Karpas-422 (cell line): ENCODE results near the gene CDK15. TPM values are rescaled to one million over a fixed set of nuclear protein-coding genes. Genes with fewer than 3 reads are reported as not detected.
"Not testable (repeated sequence)": the region's sequence is repeated elsewhere in the genome, so short reads cannot be mapped to it uniquely, and the experiment has no call there.

Experiments
- DNase-seq: peaks from one replicate; pipeline ENCODE4 v3.0.0-alpha.2; 2015
- H2AFZ ChIP-seq: fragments of 200-600 bp; sonication (generic); 2 replicates; pipeline ENCODE4 v1.6.1; 2014; ENCODE audit warnings: antibody characterized with exemption, low read length, mixed read lengths
- H3K27ac ChIP-seq: fragments of 200-600 bp; sonication (generic); 2 replicates; pipeline ENCODE4 v1.5.1; 2014; ENCODE audit warnings: mild to moderate bottlenecking, low read length, moderate library complexity
- H3K27me3 ChIP-seq: fragments of 200-600 bp; sonication (generic); 2 replicates; pipeline ENCODE4 v1.6.1; 2014; ENCODE audit warnings: low read length, mixed read lengths
- H3K36me3 ChIP-seq: fragments of 200-600 bp; sonication (generic); 2 replicates; pipeline ENCODE4 v1.6.1; 2014; ENCODE audit warnings: low read length, mixed read lengths; ENCODE audit not compliant: insufficient read depth
- H3K4me1 ChIP-seq: fragments of 200-600 bp; sonication (generic); 2 replicates; pipeline ENCODE4 v1.6.1; 2014; ENCODE audit warnings: mild to moderate bottlenecking, low read length, mixed read lengths
- H3K4me2 ChIP-seq: fragments of 200-600 bp; sonication (generic); 2 replicates; pipeline ENCODE4 v1.6.1; 2014; ENCODE audit warnings: low read length, low read depth, mild to moderate bottlenecking; ENCODE audit not compliant: poor library complexity, severe bottlenecking
- H3K4me3 ChIP-seq: fragments of 200-600 bp; sonication (generic); 2 replicates; pipeline ENCODE4 v1.5.1; 2014; ENCODE audit warnings: mild to moderate bottlenecking, antibody characterized with exemption, low read length, mixed read lengths
- H3K79me2 ChIP-seq: fragments of 200-600 bp; sonication (generic); 2 replicates; pipeline ENCODE4 v1.6.1; 2014; ENCODE audit warnings: mild to moderate bottlenecking, low read length, mixed read lengths
- H3K9ac ChIP-seq: fragments of 200-600 bp; sonication (generic); 2 replicates; pipeline ENCODE4 v1.6.0; 2014; ENCODE audit warnings: low read length
- H3K9me2 ChIP-seq: fragments of 200-600 bp; sonication (generic), shearing (Covaris generic); replicated peaks from 2 replicates; pipeline ENCODE4 v1.6.0; 2014; ENCODE audit warnings: mild to moderate bottlenecking, low read length, moderate library complexity; ENCODE audit not compliant: insufficient read depth
- H3K9me3 ChIP-seq: fragments of 300-700, 200-600 bp; sonication (generic); 2 replicates; pipeline ENCODE4 v1.6.1; 2014; ENCODE audit warnings: low read length, mixed read lengths
- H4K20me1 ChIP-seq: fragments of 200-600 bp; sonication (generic); 2 replicates; pipeline ENCODE4 v1.6.1; 2014; ENCODE audit warnings: mild to moderate bottlenecking, antibody characterized with exemption, low read length, low read depth; ENCODE audit not compliant: insufficient read depth
- total RNA-seq: library from RNA; depleted of rRNA; stranded (reverse); fragments of >200 nt; shearing (Covaris generic); gene quantifications from 2 replicates; pipeline ENCODE4 v1.2.3, GENCODE V29; 2014; ENCODE audit warnings: low replicate concordance

CDK15 gene
- total RNA-seq, 1 experiment from 2014 or later: not detected

DNA sequence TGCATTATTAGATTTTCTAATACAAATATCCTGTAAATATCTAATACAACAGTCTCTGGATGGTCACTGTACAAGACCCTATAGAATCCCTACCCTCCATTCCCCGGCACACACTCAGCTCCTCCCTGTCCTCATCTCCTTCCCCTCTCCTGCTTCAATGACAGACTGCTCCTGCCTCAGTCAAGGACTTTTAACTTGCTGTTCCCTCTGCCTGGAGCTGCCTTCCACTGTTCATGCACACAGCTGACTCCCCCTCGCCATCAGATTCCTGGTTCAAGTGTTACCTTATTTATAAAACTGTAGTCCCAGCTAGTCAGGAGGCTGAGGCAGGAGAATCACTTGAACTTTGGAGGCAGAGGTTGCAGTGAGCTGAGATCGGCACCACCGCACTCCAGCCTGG, 3.3 kb downstream of the CDK15 start:
- no peak overlapping the region for H3K4me3 ChIP-seq
- peaks cover 13% of the 10 kb centered on the region for H3K4me1 ChIP-seq
- no peak overlapping the region for H3K27ac ChIP-seq
- no peaks in the 10 kb centered on the region for H4K20me1 ChIP-seq
- H3K9me2 ChIP-seq: no peaks in the 10 kb centered on the region
- H3K9ac ChIP-seq: no peak overlapping the region
- H3K4me2 ChIP-seq: no peak overlapping the region
- H3K27me3 ChIP-seq: no peaks in the 10 kb centered on the region
- DNase-seq: no peak
- H3K36me3 ChIP-seq: no peaks in the 10 kb centered on the region
- H3K9me3 ChIP-seq: no peaks in the 10 kb centered on the region
- H3K79me2 ChIP-seq: no peaks in the 10 kb centered on the region
- no peak overlapping the region for H2AFZ ChIP-seq

DNA sequence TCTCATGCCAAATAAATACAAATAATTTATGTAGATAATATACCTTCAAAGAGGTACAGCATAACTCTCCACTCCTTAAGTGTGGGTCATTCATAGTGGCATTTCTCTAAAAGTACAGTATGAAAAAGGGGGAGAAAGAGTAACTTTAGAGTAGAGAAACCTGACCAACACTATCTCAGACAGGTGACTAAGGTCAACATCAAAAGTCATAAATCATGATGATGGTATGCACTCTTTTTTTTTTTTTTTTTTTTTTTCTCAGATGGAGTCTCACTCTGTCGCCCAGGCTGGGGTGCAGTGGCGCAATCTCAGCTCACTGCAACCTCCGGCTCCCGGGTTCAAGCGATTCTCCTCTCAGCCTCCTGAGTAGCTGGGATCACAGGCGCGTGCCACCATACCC, 4.3 kb downstream of the CDK15 start:
- not testable (repeated sequence) for H3K27me3 ChIP-seq

DNA sequence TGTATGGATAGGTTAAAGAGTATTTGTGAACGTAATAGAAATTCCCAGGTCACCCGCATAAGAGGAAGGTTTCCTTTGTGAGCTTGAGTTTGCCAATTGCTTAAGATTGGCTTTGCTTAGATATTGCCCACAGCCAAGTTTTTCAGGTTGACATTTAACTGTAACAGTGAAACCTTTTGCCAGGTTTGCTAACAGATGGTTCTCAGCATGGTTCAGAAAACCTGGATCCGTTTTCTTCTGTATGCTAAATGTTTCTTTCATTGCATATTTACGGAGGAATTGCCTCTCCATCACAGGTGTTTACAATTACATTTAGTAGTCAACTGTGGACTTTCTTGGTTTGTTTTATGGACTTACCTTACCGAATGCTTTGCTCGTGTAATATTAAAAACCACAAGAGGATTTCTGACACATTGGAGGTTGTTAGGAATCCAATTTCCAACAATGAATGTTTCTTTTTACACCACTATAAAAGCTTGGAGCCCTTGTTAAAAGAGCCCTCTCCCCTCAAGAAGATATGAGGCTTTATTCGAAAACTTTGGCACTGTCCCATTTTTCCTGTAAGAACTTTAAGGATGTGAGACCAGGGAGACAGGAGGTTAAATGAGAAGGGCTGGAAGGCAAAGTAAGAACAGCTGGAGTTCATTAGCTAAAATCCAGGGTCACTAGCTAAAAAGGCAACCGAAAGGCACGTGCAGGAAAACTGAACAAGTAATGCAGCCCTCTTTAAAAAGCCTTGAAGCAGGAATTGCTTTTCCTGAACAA, 7.8 kb downstream of the CDK15 start:
- Histone ChIP-seq H3K79me2 (no peaks in the 10 kb centered on the region), H3K27me3 (no peaks in the 10 kb centered on the region), H2AFZ (no peak overlapping the region), H3K4me1 (no peaks in the 10 kb centered on the region), H3K9me2 (no peaks in the 10 kb centered on the region), H3K9ac (no peak overlapping the region), H3K4me3 (no peak overlapping the region), H3K36me3 (no peaks in the 10 kb centered on the region), H3K27ac (no peak overlapping the region), H4K20me1 (no peaks in the 10 kb centered on the region), H3K9me3 (no peaks in the 10 kb centered on the region), H3K4me2 (no peak overlapping the region)
- no peak for DNase-seq

More for the DNA sequence above, 4.3 kb downstream of the CDK15 start:
- not testable (repeated sequence) for H3K79me2 ChIP-seq, H3K9me3 ChIP-seq, H4K20me1 ChIP-seq, H3K9ac ChIP-seq, H2AFZ ChIP-seq, H3K27ac ChIP-seq, H3K4me2 ChIP-seq, H3K9me2 ChIP-seq, H3K36me3 ChIP-seq, DNase-seq, H3K4me3 ChIP-seq
- peaks cover 13% of the 10 kb centered on the region for H3K4me1 ChIP-seq

DNA sequence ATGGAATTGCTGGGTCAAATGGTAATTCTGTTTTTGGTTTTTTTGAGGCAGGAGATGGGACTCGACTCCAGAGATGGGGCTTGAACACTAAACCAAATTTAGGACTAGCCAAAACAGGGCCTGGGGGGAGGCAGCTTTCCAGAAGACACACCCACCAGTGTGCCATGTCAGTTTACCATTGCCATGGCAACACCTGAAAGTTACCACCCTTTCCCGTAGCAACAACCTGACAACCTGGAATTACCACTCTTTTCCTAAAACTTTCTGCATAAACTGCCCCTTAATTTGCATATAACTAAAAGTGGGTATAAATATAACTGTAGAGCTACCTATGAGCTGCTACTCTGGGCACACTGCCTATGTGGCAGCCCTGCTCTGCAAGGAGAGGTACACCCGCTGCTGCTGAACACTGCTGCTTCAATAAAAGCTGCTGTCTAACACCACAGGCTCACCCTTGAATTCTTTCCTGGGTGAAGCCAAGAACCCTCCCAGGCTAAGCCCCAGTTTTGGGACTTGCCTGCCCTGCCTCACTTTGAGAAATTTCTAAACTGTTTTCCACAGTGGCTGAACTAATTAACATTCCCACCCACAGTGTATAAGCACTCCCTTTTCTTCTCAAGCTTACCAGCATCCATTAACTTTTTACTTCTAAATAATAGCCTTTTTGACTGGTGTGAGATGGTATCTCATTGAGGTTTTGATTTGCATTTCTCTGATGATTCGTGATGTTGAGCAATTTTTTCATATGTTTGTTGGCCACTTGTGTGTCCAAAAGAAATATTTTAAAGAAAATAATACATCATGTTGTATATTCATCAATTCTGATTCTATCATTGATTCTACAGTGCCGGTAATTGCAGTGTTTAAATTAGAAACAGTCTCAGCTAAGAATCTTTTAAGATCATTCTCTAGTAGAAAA, 10.6 kb downstream of the CDK15 start:
- no peaks in the 10 kb centered on the region for H3K27me3 ChIP-seq
- H3K4me1 ChIP-seq: no peaks in the 10 kb centered on the region; the same call in 1 of the 2 replicates
- H4K20me1 ChIP-seq: no peaks in the 10 kb centered on the region
- H3K4me3 ChIP-seq: no peak overlapping the region
- H2AFZ ChIP-seq: no peak overlapping the region
- no peaks in the 10 kb centered on the region for H3K9me2 ChIP-seq
- no peaks in the 10 kb centered on the region for H3K79me2 ChIP-seq
- H3K9ac ChIP-seq: no peak overlapping the region
- H3K36me3 ChIP-seq: no peaks in the 10 kb centered on the region
- H3K9me3 ChIP-seq: no peaks in the 10 kb centered on the region
- H3K27ac ChIP-seq: no peak overlapping the region
- DNase-seq: no peak
- no peak overlapping the region for H3K4me2 ChIP-seq

DNA sequence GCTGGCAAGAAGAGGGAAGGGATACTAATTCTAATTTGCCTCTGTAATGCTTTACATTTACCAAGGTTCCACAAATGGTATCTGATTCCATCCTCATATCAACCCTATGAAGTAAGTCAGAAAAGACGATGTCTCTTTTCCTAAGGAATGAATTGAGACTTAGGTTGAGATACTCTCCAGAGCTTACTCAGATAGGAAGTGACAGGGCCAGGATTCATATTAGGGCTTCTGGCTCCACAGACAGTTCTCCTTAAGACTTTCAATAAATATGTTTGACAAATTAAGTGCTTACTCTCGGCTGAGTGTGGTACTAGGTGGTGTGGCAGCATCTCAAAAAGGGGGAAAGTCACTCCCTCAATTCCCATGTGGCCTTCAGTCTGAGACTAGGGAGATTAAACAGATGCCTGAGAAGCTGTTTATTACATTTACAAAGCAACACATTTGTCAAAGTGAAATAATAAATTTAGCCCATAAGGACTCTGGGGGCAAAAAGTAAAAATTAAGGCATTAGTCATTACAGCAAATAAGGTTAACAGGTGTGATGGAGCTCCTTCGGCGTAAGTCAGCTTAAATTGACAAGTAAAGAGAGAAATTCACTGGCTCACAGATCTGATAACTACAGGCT, 14.2 kb downstream of the CDK15 start:
- H3K36me3 ChIP-seq: no peaks in the 10 kb centered on the region
- no peaks in the 10 kb centered on the region; the same call in 1 of the 2 replicates for H3K4me1 ChIP-seq
- DNase-seq: no peak
- H3K9me3 ChIP-seq: no peaks in the 10 kb centered on the region
- H3K9ac ChIP-seq: no peak overlapping the region
- no peaks in the 10 kb centered on the region for H3K9me2 ChIP-seq
- no peak overlapping the region for H3K4me2 ChIP-seq
- no peaks in the 10 kb centered on the region for H3K79me2 ChIP-seq
- H3K27ac ChIP-seq: no peak overlapping the region
- no peak overlapping the region for H2AFZ ChIP-seq
- no peaks in the 10 kb centered on the region for H3K27me3 ChIP-seq
- H4K20me1 ChIP-seq: no peaks in the 10 kb centered on the region
- H3K4me3 ChIP-seq: no peak overlapping the region

DNA sequence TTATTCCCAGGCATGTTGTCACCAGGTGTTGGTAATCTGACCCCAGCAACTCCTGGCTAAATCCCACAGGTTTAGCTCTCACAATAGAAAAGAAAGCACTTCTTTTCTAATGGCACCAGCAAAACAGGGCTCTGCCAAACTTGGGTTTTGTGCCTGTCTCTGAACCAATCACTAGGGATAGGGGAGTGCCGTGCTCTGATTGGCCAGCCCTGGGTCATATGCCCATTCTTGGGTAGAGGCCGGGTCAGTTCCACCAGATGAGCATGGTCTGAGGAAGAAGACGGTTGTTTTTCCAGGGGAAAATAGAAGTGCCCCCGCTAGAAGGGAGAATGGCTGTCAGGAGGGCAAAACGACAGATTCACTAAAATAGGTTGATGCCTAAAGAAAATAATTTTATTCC, 14.7 kb downstream of the CDK15 start:
- no peak overlapping the region for H3K4me2 ChIP-seq
- no peaks in the 10 kb centered on the region for H3K9me3 ChIP-seq
- no peaks in the 10 kb centered on the region for H3K36me3 ChIP-seq
- no peaks in the 10 kb centered on the region for H3K79me2 ChIP-seq
- H3K4me1 ChIP-seq: no peaks in the 10 kb centered on the region; the same call in 1 of the 2 replicates
- no peaks in the 10 kb centered on the region for H3K27me3 ChIP-seq
- no peaks in the 10 kb centered on the region for H3K9me2 ChIP-seq
- H4K20me1 ChIP-seq: no peaks in the 10 kb centered on the region
- H3K4me3 ChIP-seq: no peak overlapping the region
- no peak for DNase-seq
- H3K9ac ChIP-seq: no peak overlapping the region
- H3K27ac ChIP-seq: no peak overlapping the region
- no peak overlapping the region for H2AFZ ChIP-seq

DNA sequence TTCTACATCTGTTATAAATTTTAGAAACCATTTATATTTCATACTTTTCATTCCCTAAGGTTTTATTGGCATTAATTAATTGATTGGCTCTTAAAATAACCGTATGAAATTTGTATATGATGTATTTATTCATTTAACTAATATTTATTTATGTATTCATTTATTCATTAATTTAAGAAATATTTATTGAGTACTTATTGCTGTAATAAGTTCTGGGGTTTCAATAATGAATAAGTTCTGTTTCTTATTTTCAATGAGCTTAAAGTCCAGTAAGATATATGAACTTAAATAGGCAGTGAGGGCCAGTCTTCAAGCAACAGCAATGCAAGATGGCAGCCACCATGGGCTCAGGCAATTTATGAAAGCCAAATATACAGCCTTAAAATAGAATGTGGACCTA, 17.9 kb downstream of the CDK15 start:
- no peak for DNase-seq
- no peak overlapping the region for H3K4me2 ChIP-seq

DNA sequence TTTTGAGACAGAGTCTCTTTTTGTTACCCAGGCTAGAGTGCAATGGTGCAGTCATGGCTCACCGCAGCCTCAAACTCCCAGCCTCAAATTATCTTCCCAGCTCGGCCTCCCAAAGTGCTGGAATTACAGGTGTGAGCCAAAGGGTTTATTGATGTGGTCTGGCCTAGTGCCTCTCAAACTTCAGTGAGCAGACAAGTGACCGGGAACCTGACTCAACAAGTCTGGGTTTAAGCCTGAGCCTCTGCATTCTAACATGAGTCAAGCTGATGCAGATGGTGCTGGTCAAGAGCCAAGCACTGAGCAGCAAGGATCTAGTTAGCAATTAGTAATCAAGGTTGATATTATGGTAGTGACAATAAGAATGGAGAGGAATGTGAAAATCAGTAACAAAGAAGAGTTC, 21.3 kb downstream of the CDK15 start:
- Histone ChIP-seq H3K27me3 (no peaks in the 10 kb centered on the region), H3K4me1 (no peaks in the 10 kb centered on the region), H3K36me3 (no peaks in the 10 kb centered on the region), H4K20me1 (no peaks in the 10 kb centered on the region), H3K4me2 (no peak overlapping the region), H3K79me2 (no peaks in the 10 kb centered on the region), H3K27ac (no peak overlapping the region), H2AFZ (no peak overlapping the region), H3K9ac (no peak overlapping the region), H3K4me3 (no peak overlapping the region), H3K9me3 (no peaks in the 10 kb centered on the region), H3K9me2 (no peaks in the 10 kb centered on the region)
- no peak for DNase-seq

More for the DNA sequence above, 17.9 kb downstream of the CDK15 start:
- H3K36me3 ChIP-seq: no peaks in the 10 kb centered on the region
- H3K4me3 ChIP-seq: no peak overlapping the region
- no peak overlapping the region for H2AFZ ChIP-seq
- no peaks in the 10 kb centered on the region for H4K20me1 ChIP-seq
- no peak overlapping the region for H3K27ac ChIP-seq
- H3K9me3 ChIP-seq: no peaks in the 10 kb centered on the region
- no peaks in the 10 kb centered on the region; the same call in 1 of the 2 replicates for H3K4me1 ChIP-seq
- H3K9me2 ChIP-seq: no peaks in the 10 kb centered on the region
- H3K79me2 ChIP-seq: no peaks in the 10 kb centered on the region
- H3K27me3 ChIP-seq: no peaks in the 10 kb centered on the region
- no peak overlapping the region for H3K9ac ChIP-seq
